Natural killer cell treated with Interleukin-12 subunit alpha and Interleukin-12 subunit beta and Interleukin-15 and Interleukin-18, amount 100 ng/mL, for 72 hours (primary cell): ENCODE data around the gene ARHGEF25. TPM values are rescaled to one million over a fixed set of nuclear protein-coding genes. Genes with fewer than 3 reads are reported as not detected.

Source experiments
- total RNA-seq, 2 donors: library from RNA; stranded (reverse); gene quantifications; one replicate each; pipeline ENCODE4 v1.2.3, GENCODE V29; 2022

The ARHGEF25 gene
- total RNA-seq, 2 donors from 2014 or later = 0.52 to 4.0 TPM

Other genes starting within 250 kb of the ARHGEF25 start
- 10 to 100 TPM; 55.4 to 57.2 TPM for gene R3HDM2, start 180.4 kb upstream of the ARHGEF25 start, total RNA-seq
- gene INHBC, start 176.7 kb upstream of the ARHGEF25 start, total RNA-seq = not detected
- gene INHBE, start 156.1 kb upstream of the ARHGEF25 start, total RNA-seq = under 1 TPM in 1 of 2 donors, not detected in 1; 0.45 TPM
- gene GLI1, start 151.7 kb upstream of the ARHGEF25 start, total RNA-seq = 1 to 10 TPM in 1 of 2 donors, under 1 TPM in 1; 0.61 to 1.0 TPM
- gene ARHGAP9, start 131.6 kb upstream of the ARHGEF25 start, total RNA-seq = 100 to 1,000 TPM; 138 to 154 TPM
- gene MARS1, start 123.4 kb upstream of the ARHGEF25 start, total RNA-seq = 100 to 1,000 TPM; 336 to 446 TPM
- gene DDIT3, start 90.9 kb upstream of the ARHGEF25 start, total RNA-seq = 10 to 100 TPM; 22.2 to 39.8 TPM
- gene MBD6, start 88.6 kb upstream of the ARHGEF25 start, total RNA-seq = 100 to 1,000 TPM in 1 of 2 donors, 10 to 100 TPM in 1; 94.1 to 123 TPM
- gene DCTN2, start 64.2 kb upstream of the ARHGEF25 start, total RNA-seq = 10 to 100 TPM; 94.2 to 98.7 TPM
- gene KIF5A, start 61.4 kb upstream of the ARHGEF25 start, total RNA-seq = 1 to 10 TPM in 1 of 2 donors, under 1 TPM in 1; 0.29 to 2.0 TPM
- gene PIP4K2C, start 20.2 kb upstream of the ARHGEF25 start, total RNA-seq = 10 to 100 TPM; 25.9 to 35.7 TPM
- 10 to 100 TPM; 15.6 to 18.4 TPM for gene DTX3, start 6.6 kb upstream of the ARHGEF25 start, total RNA-seq
- gene B4GALNT1, start 21.8 kb downstream of the ARHGEF25 start, total RNA-seq = 1 to 10 TPM; 1.5 to 3.6 TPM
- 100 to 1,000 TPM; 203 to 209 TPM for gene OS9, start 82.7 kb downstream of the ARHGEF25 start, total RNA-seq
- 10 to 100 TPM; 47.5 to 54.1 TPM for gene AGAP2, start 127.3 kb downstream of the ARHGEF25 start, total RNA-seq
- 10 to 100 TPM; 14.4 to 34.9 TPM for gene TSPAN31, start 133.6 kb downstream of the ARHGEF25 start, total RNA-seq
- 100 to 1,000 TPM; 111 to 278 TPM for gene CDK4, start 140.9 kb downstream of the ARHGEF25 start, total RNA-seq
- 10 to 100 TPM; 15.8 to 17.0 TPM for gene MARCHF9, start 143.7 kb downstream of the ARHGEF25 start, total RNA-seq
- gene CYP27B1, start 155.6 kb downstream of the ARHGEF25 start, total RNA-seq = 10 to 100 TPM; 11.7 to 18.8 TPM
- gene METTL1, start 160.7 kb downstream of the ARHGEF25 start, total RNA-seq = 10 to 100 TPM; 42.9 to 51.2 TPM
- gene EEF1AKMT3, start 161.2 kb downstream of the ARHGEF25 start, total RNA-seq = 1 to 10 TPM; 2.0 to 3.2 TPM
- 10 to 100 TPM; 43.2 to 44.6 TPM for gene TSFM, start 171.4 kb downstream of the ARHGEF25 start, total RNA-seq
- 1 to 10 TPM; 1.7 TPM for gene AVIL, start 207.3 kb downstream of the ARHGEF25 start, total RNA-seq
- gene CTDSP2, start 235.3 kb downstream of the ARHGEF25 start, total RNA-seq = 10 to 100 TPM; 52.7 to 53.9 TPM